IPS-18a (cell line): ENCODE measurements around the gene MYL6.
"Not testable (repeated sequence)": the region's sequence is repeated elsewhere in the genome, so short reads cannot be mapped to it uniquely, and the experiment has no call there.

Experiments
- H3K27ac ChIP-seq: one replicate; pipeline ENCODE4 v1.5.1; 2013; ENCODE audit warnings: low read length
- H3K27me3 ChIP-seq: one replicate; pipeline ENCODE4 v1.6.1; 2013; ENCODE audit warnings: mild to moderate bottlenecking, low read length; ENCODE audit not compliant: control insufficient read depth, insufficient read depth
- H3K36me3 ChIP-seq: one replicate; pipeline ENCODE4 v1.6.1; 2013; ENCODE audit warnings: low read depth, low read length; ENCODE audit not compliant: control insufficient read depth
- H3K4me1 ChIP-seq: one replicate; pipeline ENCODE4 v1.6.1; 2013; ENCODE audit warnings: low read depth, low read length; ENCODE audit not compliant: control insufficient read depth
- H3K4me3 ChIP-seq: one replicate; pipeline ENCODE4 v1.5.1; 2013; ENCODE audit warnings: low read length
- H3K9ac ChIP-seq: one replicate; pipeline ENCODE4 v1.6.1; 2013; ENCODE audit warnings: mild to moderate bottlenecking, low read length, moderate library complexity
- H3K9me3 ChIP-seq: one replicate; pipeline ENCODE4 v1.6.1; 2013; ENCODE audit warnings: low read depth, low read length; ENCODE audit not compliant: control insufficient read depth

MYL6 gene

DNA sequence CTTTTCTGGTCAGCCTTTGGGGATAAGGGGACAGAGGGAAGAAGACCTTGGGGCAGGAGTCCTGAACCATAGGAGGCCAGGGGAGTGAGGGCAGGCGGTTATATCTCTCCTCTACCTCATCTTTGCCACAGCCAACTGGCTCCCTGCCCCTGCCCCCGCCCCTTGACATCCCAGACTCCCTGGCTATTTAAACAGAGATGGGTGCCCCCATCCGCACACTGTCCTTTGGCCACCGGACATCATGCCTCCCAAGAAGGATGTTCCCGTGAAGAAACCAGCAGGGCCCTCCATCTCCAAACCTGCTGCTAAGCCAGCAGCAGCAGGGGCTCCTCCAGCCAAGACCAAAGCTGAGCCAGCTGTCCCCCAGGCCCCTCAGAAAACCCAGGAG, 4.5 kb upstream of the MYL6 start:
- H3K9ac ChIP-seq: no peak overlapping the region
- H3K36me3 ChIP-seq: peaks cover 12% of the 10 kb centered on the region
- H3K9me3 ChIP-seq: no peaks in the 10 kb centered on the region
- H3K4me3 ChIP-seq: no peak overlapping the region
- peaks cover 5% of the 10 kb centered on the region for H3K4me1 ChIP-seq
- H3K27me3 ChIP-seq: no peaks in the 10 kb centered on the region
- H3K27ac ChIP-seq: no peak overlapping the region

DNA sequence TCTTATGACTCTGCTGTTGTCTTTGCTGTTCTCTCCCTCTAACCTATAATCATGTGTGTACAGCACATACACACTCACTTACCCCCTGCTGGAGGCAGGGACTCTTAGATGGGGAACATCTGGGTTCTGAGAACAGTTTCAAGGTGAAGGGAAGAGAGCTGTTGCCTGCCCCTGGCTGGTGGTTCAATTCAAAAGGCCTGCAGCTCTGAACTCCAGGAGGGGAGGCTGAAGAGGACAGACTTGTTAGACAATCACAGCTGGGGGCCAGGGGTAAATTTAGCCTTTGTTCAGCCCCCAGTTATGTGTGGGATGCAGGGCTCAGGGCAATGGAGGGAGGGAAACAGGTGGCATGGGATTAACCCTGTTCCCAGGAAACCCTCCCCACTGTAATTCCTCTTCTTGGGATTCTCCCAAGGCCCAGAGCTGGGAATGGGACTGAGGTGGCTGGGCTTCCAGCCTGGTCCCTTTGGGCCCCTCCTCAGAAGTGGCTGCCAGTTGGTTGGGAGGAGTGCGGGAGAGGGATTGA, 3.9 kb upstream of the MYL6 start:
- H3K4me3 ChIP-seq: no peak overlapping the region
- peaks cover 6% of the 10 kb centered on the region for H3K4me1 ChIP-seq
- no peaks in the 10 kb centered on the region for H3K9me3 ChIP-seq
- H3K27me3 ChIP-seq: no peaks in the 10 kb centered on the region
- H3K36me3 ChIP-seq: peaks cover 13% of the 10 kb centered on the region
- H3K27ac ChIP-seq: no peak overlapping the region
- no peak overlapping the region for H3K9ac ChIP-seq

DNA sequence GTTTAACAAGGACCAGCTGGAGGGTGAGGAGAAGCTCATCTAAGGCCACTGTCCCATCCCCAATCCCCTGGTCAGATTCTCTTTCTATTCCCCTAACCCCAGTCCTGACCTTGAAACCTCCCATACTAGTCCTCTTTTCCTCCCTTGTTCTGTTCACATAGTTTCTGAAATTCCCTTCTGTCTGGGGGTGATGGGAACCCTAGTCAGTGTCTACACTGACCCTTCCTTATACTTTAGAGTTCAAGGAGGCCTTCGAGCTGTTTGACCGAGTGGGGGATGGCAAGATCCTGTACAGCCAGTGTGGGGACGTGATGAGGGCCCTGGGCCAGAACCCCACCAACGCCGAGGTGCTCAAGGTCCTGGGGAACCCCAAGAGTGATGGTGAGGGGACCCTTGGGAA, 3.3 kb upstream of the MYL6 start:
- H3K27me3 ChIP-seq: no peaks in the 10 kb centered on the region
- H3K4me3 ChIP-seq: no peak overlapping the region
- H3K9me3 ChIP-seq: no peaks in the 10 kb centered on the region
- H3K9ac ChIP-seq: no peak overlapping the region
- peaks cover 18% of the 10 kb centered on the region for H3K36me3 ChIP-seq
- H3K27ac ChIP-seq: no peak overlapping the region
- H3K4me1 ChIP-seq: peaks cover 12% of the 10 kb centered on the region

DNA sequence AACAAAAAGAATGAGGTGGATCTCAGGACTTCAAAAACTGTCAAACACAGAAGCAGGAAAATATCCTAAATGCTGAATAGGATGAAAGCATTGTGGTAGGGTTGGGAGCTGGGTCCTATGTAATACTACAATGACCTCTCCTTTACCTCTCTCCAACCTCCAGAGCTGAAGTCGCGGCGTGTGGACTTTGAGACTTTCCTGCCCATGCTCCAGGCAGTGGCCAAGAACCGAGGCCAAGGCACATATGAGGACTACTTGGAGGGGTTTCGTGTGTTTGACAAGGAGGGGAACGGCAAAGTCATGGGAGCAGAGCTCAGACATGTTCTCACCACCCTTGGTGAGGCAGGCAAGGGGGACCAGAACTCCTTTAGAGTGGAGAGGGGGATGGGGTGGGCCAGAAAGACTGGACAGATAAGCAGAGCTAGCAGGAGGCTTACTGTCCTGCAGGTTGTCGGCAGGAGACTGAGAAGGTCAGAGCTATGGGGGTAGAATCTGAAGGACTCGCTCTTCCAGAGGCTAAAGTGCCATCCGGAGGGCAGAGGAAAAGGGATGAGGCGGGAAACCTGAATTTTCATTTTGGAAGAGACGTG, 2.8 kb upstream of the MYL6 start:
- Histone ChIP-seq H3K9me3 (no peaks in the 10 kb centered on the region), H3K36me3 (peaks cover 24% of the 10 kb centered on the region), H3K9ac (no peak overlapping the region), H3K27me3 (no peaks in the 10 kb centered on the region), H3K4me1 (peaks cover 17% of the 10 kb centered on the region), H3K27ac (no peak overlapping the region), H3K4me3 (no peak overlapping the region)

DNA sequence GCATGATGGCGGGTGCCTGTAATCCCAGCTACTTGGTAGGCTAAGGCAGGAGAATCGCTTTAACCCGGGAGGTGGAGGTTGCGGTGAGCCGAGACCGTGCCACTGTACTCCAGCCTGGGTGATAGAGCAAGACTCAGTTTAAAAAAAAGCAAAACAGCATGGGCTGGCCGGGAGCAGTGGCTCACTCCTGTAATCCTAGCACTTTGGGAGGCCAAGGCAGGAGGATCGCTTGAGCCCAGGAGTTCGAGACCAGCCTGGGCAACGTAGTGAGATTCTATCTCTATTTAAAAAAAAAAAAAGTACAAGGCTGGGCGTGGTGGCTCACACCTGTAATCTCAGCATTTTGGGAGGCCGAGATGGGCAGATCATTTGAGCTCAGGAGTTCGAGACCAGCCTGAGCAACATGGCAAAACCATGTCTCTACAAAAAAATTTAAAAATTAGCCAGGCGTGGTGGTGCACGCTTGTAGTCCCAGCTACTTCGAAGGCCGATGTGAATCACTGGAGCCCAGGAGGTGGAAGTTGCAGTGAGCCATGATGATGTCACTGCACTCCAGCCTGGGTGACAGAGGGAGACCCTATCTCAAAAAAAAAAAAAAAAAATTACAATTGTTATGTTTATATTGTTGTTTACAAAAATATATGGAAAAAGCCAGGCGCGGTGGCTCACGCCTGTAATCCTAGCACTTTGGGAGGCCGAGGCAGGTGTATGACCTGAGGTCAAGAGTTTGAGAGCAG, 1.5 kb upstream of the MYL6 start:
- Histone ChIP-seq H3K27ac (peak overlapping the region; percentile 89), H3K9ac (peak overlapping the region; percentile 76), H3K4me1 (peaks cover 21% of the 10 kb centered on the region), H3K4me3 (peak overlapping the region; percentile 62), H3K36me3 (peaks cover 36% of the 10 kb centered on the region)
- H3K27me3 ChIP-seq, H3K9me3 ChIP-seq: not testable (repeated sequence)

DNA sequence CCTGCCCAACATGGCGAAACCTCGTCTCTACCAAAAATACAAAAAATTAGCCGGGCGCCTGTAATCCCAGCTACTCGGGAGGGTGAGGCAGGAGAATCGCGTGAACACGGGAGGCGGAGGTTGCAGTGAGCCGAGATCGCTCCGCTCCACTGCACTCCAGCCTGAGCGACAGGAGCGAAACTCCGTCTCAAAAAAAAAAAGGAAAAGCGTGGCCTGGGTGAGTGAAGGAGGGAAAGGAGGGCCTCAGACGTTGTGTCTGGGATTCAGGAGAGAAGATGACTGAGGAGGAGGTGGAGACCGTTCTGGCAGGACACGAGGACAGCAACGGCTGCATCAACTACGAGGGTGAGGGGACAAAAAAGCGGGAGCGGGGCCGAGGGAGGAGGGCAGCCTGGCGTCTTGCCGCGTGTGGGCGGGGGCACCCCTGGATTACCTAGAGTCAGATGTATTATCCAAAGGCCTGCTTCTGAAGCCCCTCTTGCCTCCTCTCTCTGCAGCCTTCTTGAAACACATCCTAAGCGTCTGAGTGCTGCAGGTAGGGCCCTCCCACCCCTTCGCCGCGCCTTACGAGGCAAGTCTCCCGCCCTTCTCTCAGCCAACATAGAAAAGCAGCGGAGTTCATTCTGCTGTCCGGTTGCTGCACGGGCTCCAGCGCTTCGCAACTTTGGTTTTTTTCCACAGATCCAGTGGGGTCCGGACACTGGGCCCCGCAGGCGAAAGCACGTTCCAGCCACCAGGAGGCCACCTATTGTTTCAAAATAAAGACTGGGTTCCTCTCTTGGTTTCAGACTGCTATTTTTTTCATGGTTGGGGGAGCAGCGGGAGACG, 744 bp upstream of the MYL6 start:
- no peaks in the 10 kb centered on the region for H3K9me3 ChIP-seq
- peak overlapping the region; percentile 62 for H3K4me3 ChIP-seq
- H3K4me1 ChIP-seq: peaks cover 22% of the 10 kb centered on the region
- H3K36me3 ChIP-seq: peaks cover 43% of the 10 kb centered on the region
- H3K27me3 ChIP-seq: no peaks in the 10 kb centered on the region
- peak overlapping the region; percentile 76 for H3K9ac ChIP-seq
- H3K27ac ChIP-seq: peak overlapping the region; percentile 89

DNA sequence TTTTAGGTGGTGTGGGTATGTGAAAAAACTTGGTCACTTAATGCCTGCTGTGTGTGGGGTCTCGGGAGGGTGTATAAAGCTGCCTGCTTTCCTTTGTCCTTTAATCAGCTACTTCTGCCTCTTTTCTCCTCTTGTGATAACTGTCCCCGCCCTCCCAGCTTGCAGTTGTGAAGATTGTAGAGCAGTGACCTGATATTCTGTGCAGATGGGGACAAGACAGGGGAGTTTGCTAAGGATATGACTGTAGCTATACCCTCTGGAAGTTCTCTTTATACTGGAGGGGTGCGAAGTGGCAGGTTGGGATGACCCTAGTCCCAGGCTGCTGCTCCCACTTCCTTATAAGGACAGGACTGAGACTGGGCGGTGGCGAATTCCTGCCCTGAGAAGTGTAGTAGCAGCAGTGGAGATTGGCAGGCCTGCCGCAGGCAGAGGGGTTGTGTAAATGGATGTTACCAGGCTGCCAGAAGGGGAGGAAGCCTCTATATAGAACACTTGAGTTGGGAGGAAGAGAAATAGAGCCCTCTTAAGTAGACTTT, 835 bp downstream of the MYL6 start:
- Histone ChIP-seq H3K27me3 (no peaks in the 10 kb centered on the region), H3K36me3 (peaks cover 56% of the 10 kb centered on the region), H3K27ac (peak overlapping the region; percentile 72), H3K4me3 (peak overlapping the region; percentile 69), H3K9ac (peak overlapping the region; percentile 87), H3K4me1 (peaks cover 26% of the 10 kb centered on the region), H3K9me3 (no peaks in the 10 kb centered on the region)

DNA sequence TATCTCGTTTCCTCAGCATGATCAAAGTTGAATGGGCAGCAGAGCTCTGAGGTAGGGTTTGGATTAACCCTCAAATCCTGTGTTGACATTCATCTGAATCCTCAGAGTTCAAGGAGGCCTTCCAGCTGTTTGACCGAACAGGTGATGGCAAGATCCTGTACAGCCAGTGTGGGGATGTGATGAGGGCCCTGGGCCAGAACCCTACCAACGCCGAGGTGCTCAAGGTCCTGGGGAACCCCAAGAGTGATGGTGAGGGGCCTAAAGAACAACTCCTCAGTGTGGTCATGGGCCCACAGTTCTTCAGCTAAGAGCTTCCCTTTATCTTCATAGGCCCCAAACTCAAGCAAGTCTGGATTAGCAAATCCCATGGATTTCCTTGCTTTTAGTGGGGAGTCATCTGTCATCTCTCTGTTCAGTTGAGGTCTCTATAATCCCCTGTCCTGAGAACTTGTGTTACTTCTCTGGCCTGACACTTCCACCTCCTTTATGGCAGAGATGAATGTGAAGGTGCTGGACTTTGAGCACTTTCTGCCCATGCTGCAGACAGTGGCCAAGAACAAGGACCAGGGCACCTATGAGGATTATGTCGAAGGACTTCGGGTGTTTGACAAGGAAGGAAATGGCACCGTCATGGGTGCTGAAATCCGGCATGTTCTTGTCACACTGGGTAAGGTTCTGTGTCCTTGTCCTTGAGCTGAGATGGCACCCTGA, 1.5 kb downstream of the MYL6 start:
- Histone ChIP-seq H3K4me3 (peak overlapping the region; percentile 69), H3K36me3 (peaks cover 62% of the 10 kb centered on the region), H3K9me3 (no peaks in the 10 kb centered on the region), H3K27ac (peak overlapping the region; percentile 72), H3K9ac (peak overlapping the region; percentile 87), H3K4me1 (peaks cover 26% of the 10 kb centered on the region), H3K27me3 (no peaks in the 10 kb centered on the region)

DNA sequence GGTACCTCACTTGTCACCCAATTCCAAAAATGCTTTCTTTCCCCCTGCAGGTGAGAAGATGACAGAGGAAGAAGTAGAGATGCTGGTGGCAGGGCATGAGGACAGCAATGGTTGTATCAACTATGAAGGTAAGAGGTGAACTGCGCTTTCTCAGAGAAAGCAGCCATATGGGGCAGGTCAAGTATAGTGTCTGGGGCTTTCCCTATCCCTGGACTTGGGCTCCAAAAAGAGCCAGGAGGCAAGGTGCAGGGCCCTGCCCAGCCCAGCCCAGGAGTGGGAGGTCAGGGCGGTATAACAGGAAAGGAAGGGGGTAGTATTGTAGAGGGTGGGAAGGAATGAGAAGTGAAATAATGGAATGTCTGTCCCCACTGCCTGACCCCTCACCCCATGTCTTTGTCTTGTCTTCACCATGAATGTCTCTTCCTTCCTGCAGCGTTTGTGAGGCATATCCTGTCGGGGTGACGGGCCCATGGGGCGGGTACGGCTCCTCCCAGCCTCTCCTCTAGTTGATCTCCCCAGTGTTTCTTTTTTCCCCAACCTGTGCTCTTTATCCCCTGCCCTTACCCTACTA, 2.1 kb downstream of the MYL6 start:
- peaks cover 26% of the 10 kb centered on the region for H3K4me1 ChIP-seq
- peak overlapping the region; percentile 69 for H3K4me3 ChIP-seq
- H3K27me3 ChIP-seq: no peaks in the 10 kb centered on the region
- no peak overlapping the region for H3K27ac ChIP-seq
- peak overlapping the region; percentile 87 for H3K9ac ChIP-seq
- H3K36me3 ChIP-seq: peaks cover 60% of the 10 kb centered on the region
- H3K9me3 ChIP-seq: no peaks in the 10 kb centered on the region

DNA sequence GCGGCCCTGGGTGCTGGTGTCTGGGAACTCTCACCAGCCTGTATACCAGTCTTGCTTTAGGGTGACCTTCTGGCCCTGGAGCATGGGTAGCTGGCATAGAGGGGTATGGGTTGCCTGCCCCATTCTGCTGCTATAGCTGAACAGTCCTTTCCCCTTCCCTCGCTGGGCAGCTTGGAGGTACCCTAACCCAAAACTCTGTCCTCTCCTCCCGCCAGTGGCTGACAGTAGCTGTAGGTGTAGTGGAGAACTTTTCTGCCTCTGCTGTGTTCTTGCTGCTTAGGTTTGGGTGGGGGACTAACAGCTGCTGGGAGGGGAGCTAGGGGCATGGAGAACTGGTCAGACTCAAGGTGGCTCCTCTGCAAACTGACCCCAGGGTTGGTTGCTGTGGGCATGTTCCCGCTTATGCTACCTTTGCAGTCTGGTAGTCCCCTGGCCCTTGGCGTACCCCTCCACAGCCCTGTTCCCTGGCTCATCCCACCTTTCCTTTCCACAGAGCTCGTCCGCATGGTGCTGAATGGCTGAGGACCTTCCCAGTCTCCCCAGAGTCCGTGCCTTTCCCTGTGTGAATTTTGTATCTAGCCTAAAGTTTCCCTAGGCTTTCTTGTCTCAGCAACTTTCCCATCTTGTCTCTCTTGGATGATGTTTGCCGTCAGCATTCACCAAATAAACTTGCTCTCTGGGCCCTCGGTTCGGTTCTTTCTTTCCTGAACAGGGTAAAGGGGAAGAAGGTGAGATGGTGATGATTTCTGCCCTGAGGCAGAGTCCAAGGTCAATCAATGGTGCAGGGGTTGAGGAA, 2.9 kb downstream of the MYL6 start:
- peaks cover 62% of the 10 kb centered on the region for H3K36me3 ChIP-seq
- H3K9me3 ChIP-seq: no peaks in the 10 kb centered on the region
- peak overlapping the region; percentile 69 for H3K4me3 ChIP-seq
- no peak overlapping the region for H3K27ac ChIP-seq
- H3K27me3 ChIP-seq: no peaks in the 10 kb centered on the region
- H3K4me1 ChIP-seq: peaks cover 26% of the 10 kb centered on the region
- H3K9ac ChIP-seq: peak overlapping the region; percentile 87
